IMR-90 (cell line): ENCODE results near the gene UBE2S. TPM values are rescaled to one million over a fixed set of nuclear protein-coding genes. Genes with fewer than 3 reads are reported as not detected.

Experiments
- ATAC-seq: fragments of 200-7000 bp; cut with Tn5 transposase; 2 replicates; pipeline ENCODE4 v1.9.1; 2020; ENCODE audit warnings: low read depth, mild to moderate bottlenecking, moderate library complexity
- BruUV-seq: library from RNA; stranded (reverse); fragments of 400-500 nt; replicated peaks from 2 replicates; lab custom pipeline; 2021; lab: Mats Ljungman, UMichigan
- CTCF ChIA-PET: fragments of 300-600 bp; formaldehyde crosslinking; extraction: SDS; loops from one replicate; lab custom pipeline; 2021; ENCODE audit warnings: antibody characterized with exemption; lab: Yijun Ruan, JAX
- POLR2A ChIA-PET: fragments of 300-600 bp; sonication (Branson Sonifier 250); formaldehyde crosslinking; loops from one replicate; lab custom pipeline; 2022; ENCODE audit warnings: antibody characterized with exemption; ENCODE audit not compliant: unreplicated experiment; lab: Charles Lee
- DNase-seq: peaks from one replicate; pipeline ENCODE4 v3.0.0; 2013
- H2AFZ ChIP-seq: replicated peaks from 2 replicates; pipeline ENCODE3; 2013; ENCODE audit warnings: low read length, mild to moderate bottlenecking; ENCODE audit not compliant: poor library complexity
- H2AK5ac ChIP-seq: 2 replicates; pipeline ENCODE4 v1.6.1; 2013; ENCODE audit warnings: low read depth, low read length, inconsistent platforms
- H2AK9ac ChIP-seq: replicated peaks from 2 replicates; pipeline ENCODE3; 2013; ENCODE audit warnings: mild to moderate bottlenecking, low read depth, low read length, moderate library complexity; ENCODE audit not compliant: poor library complexity
- H2BK120ac ChIP-seq: 2 replicates; pipeline ENCODE4 v1.6.1; 2013; ENCODE audit warnings: low read depth, low read length, inconsistent platforms
- H2BK15ac ChIP-seq: 3 replicates; pipeline ENCODE4 v1.6.1; 2013; ENCODE audit warnings: low read depth, low read length, inconsistent platforms
- H2BK20ac ChIP-seq: 2 replicates; pipeline ENCODE4 v1.6.1; 2013; ENCODE audit warnings: low read depth, mild to moderate bottlenecking, inconsistent platforms, low read length, moderate library complexity
- H2BK5ac ChIP-seq: 2 replicates; pipeline ENCODE4 v1.6.1; 2013; ENCODE audit warnings: mild to moderate bottlenecking, low read depth, low read length, inconsistent platforms; ENCODE audit not compliant: poor library complexity, severe bottlenecking
- H3K14ac ChIP-seq: replicated peaks from 2 replicates; pipeline ENCODE4 v1.6.1; 2013; ENCODE audit warnings: low read depth, low read length, inconsistent platforms
- H3K18ac ChIP-seq: 2 replicates; pipeline ENCODE4 v1.6.1; 2013; ENCODE audit warnings: low read depth, low read length, control low read depth
- H3K23ac ChIP-seq: 2 replicates; pipeline ENCODE4 v1.6.1; 2013; ENCODE audit warnings: low read depth, low read length, inconsistent platforms
- H3K27ac ChIP-seq: 2 replicates; pipeline ENCODE4 v1.5.1; 2013; ENCODE audit warnings: mild to moderate bottlenecking, control low read depth, low read length; ENCODE audit not compliant: insufficient read depth
- H3K27me3 ChIP-seq: 2 replicates; pipeline ENCODE4 v1.6.1; 2013; ENCODE audit warnings: low read length; ENCODE audit not compliant: control insufficient read depth, insufficient read depth
- H3K36me3 ChIP-seq: 2 replicates; pipeline ENCODE4 v1.6.1; 2013; ENCODE audit warnings: low read length, mixed read lengths; ENCODE audit not compliant: control insufficient read depth, insufficient read depth
- H3K4ac ChIP-seq: 2 replicates; pipeline ENCODE4 v1.6.1; 2013; ENCODE audit warnings: low read depth, low read length, inconsistent platforms
- H3K4me1 ChIP-seq: 2 replicates; pipeline ENCODE4 v1.6.1; 2013; ENCODE audit warnings: low read length, mixed read lengths; ENCODE audit not compliant: control insufficient read depth, insufficient read depth
- H3K4me2 ChIP-seq: 2 replicates; pipeline ENCODE4 v1.6.1; 2013; ENCODE audit warnings: low read depth, mild to moderate bottlenecking, control low read depth, low read length, moderate library complexity
- H3K4me3 ChIP-seq: 2 replicates; pipeline ENCODE4 v1.5.1; 2013; ENCODE audit warnings: low read depth, mild to moderate bottlenecking, control low read depth, low read length, moderate library complexity; ENCODE audit not compliant: insufficient read depth
- H3K56ac ChIP-seq: 2 replicates; pipeline ENCODE4 v1.6.1; 2013; ENCODE audit warnings: low read length, inconsistent platforms; ENCODE audit not compliant: insufficient read depth; ENCODE audit errors: extremely low read depth
- H3K79me1 ChIP-seq, 2 experiments: 2 replicates each; pipeline ENCODE4 v1.6.1; 2013; ENCODE audit warnings: low read length in 2 of 2, inconsistent platforms in 1 of 2, low read depth in 1 of 2
- H3K9ac ChIP-seq: 2 replicates; pipeline ENCODE4 v1.6.1; 2013; ENCODE audit warnings: low read depth, low read length, control low read depth
- H3K9me1 ChIP-seq: 2 replicates; pipeline ENCODE4 v1.6.1; 2013; ENCODE audit warnings: low read length, inconsistent platforms; ENCODE audit not compliant: insufficient read depth
- H3K9me3 ChIP-seq: 2 replicates; pipeline ENCODE4 v1.6.1; 2013; ENCODE audit warnings: low read length; ENCODE audit not compliant: control insufficient read depth, insufficient read depth
- H4K20me1 ChIP-seq: 2 replicates; pipeline ENCODE4 v1.6.1; 2013; ENCODE audit warnings: low read length, inconsistent platforms; ENCODE audit not compliant: insufficient read depth
- H4K5ac ChIP-seq: 2 replicates; pipeline ENCODE4 v1.6.1; 2013; ENCODE audit warnings: mild to moderate bottlenecking, low read depth, low read length, control low read depth
- H4K8ac ChIP-seq, 2 experiments: 2 replicates each; pipeline ENCODE4 v1.6.1; 2013; ENCODE audit warnings: low read depth in 2 of 2, low read length in 2 of 2, control low read depth in 1 of 2, inconsistent platforms in 1 of 2
- H4K91ac ChIP-seq: 2 replicates; pipeline ENCODE4 v1.6.1; 2013; ENCODE audit warnings: low read depth, low read length, inconsistent platforms; ENCODE audit not compliant: insufficient read depth
- MAFK ChIP-seq: IDR thresholded peaks from 2 replicates; pipeline ENCODE4 v1.6.1; 2012; ENCODE audit warnings: low read depth, low read length, improper control_type of control experiment
- MAZ ChIP-seq: IDR thresholded peaks from 2 replicates; pipeline ENCODE4 v1.6.1; 2012; ENCODE audit warnings: low read depth, mild to moderate bottlenecking, low read length, improper control_type of control experiment, moderate library complexity, borderline replicate concordance
- NFE2L2 ChIP-seq: fragments of 150-350 bp; IDR thresholded peaks from 2 replicates; pipeline ENCODE4 v1.6.1; 2016; ENCODE audit warnings: low read depth, mild to moderate bottlenecking, low read length
- POLR2A ChIP-seq: IDR thresholded peaks from 2 replicates; pipeline ENCODE4 v1.6.1; 2012; ENCODE audit warnings: mild to moderate bottlenecking, low read depth, low read length
- RFX5 ChIP-seq: IDR thresholded peaks from 2 replicates; pipeline ENCODE4 v1.8.0; 2012; ENCODE audit warnings: low read depth, mild to moderate bottlenecking, low read length, moderate library complexity
- SMC3 ChIP-seq: fragments of 150-350 bp; IDR thresholded peaks from 2 replicates; pipeline ENCODE4 v1.6.1; 2016; ENCODE audit warnings: low read depth, mild to moderate bottlenecking, antibody characterized with exemption, low read length, moderate library complexity
- WGBS, 2 experiments: methylation state at CpG; one replicate each; pipeline versions ENCODE4 v1.1.5 to v1.1.7; 2013; ENCODE audit warnings: missing lambda C conversion rate in 2 of 2; ENCODE audit not compliant: insufficient read length in 1 of 2; ENCODE audit errors: extremely low coverage in 2 of 2; 5-methylcytosine and 5-hydroxymethylcytosine counted together
- dilution Hi-C: fragments of 300-500 bp; cut with HindIII; formaldehyde crosslinking; loops from one replicate; pipeline ENCODE4 v1.14.3; 2018; ENCODE audit warnings: low sequenced_read_pairs; ENCODE audit not compliant: unreplicated experiment
- in situ Hi-C: fragments of 300-500 bp; cut with MboI; formaldehyde crosslinking; loops from 3 replicates; pipeline ENCODE4 v1.14.3; 2019; ENCODE audit warnings: low sequenced_read_pairs, inconsistent platforms, mixed read lengths
- intact Hi-C: fragments of 100-400 bp; cut with micrococcal nuclease; formaldehyde crosslinking; loops from 2 replicates; pipeline ENCODE4 v1.10.0; 2022
- polyA plus RNA-seq, 3 experiments: library from polyadenylated mRNA; depleted of rRNA; stranded (reverse); fragments of >200 nt; gene quantifications; 2 replicates each; pipeline ENCODE4 v1.2.3, GENCODE V29; 2012; ENCODE audit warnings: low replicate concordance in 1 of 3
- total RNA-seq: library from RNA; depleted of rRNA; stranded (reverse); fragments of >200 nt; gene quantifications from 2 replicates; pipeline ENCODE4 v1.2.3, GENCODE V29; 2012
- TF ChIP-seq, protein P1 (sequence below): fragments of 150-350 bp; IDR thresholded peaks from 2 replicates; pipeline ENCODE4 v1.6.1; 2017; ENCODE audit warnings: mild to moderate bottlenecking, antibody characterized with exemption, low read length, low read depth

The UBE2S gene
- total and polyA plus RNA-seq, 2 of the 4 experiments (the other 2 are of a cell fraction) = 69.5 to 104 TPM

DNA sequence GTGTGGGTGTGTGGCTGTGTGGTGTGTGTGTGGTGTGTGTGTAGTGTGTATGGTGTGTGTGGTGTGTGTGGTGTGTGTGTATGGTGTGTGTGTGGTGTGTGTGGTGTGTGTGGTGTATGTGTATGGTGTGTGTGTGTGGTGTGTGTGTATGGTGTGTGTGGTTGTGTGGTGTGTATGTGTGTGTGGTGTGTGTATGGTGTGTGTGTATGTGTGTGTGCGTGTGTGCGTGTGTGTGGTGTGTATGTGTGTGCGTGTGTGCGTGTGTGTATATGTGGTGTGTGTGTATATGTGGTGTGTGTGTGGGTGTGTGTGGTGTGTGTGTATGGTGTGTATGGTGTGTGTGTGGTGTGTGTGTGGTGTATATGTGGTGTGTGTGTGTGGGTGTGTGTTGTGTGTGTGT lies 27.4 kb upstream of the UBE2S start:
- in situ Hi-C loops = no loop called here
- no peak overlapping the region for H3K23ac ChIP-seq
- H3K79me1 ChIP-seq = no peaks in the 10 kb centered on the region
- POLR2A ChIA-PET = no interaction called here
- peaks cover 26% of the 10 kb centered on the region for H3K27me3 ChIP-seq
- H2AFZ ChIP-seq = no peak overlapping the region
- H2BK20ac ChIP-seq = no peak overlapping the region
- intact Hi-C loops = loop anchor here (5.0 kb wide), 1 partner anchor 218 kb away; no protein-coding TSS in a partner anchor
- H3K14ac ChIP-seq = no peak overlapping the region
- no TSS peak for BruUV-seq
- TF ChIP-seq SMC3 (no peak), NFE2L2 (no peak), MAFK (no peak), POLR2A (no peak), MAZ (no peak), RFX5 (no peak)
- TF ChIP-seq, protein P1, sequence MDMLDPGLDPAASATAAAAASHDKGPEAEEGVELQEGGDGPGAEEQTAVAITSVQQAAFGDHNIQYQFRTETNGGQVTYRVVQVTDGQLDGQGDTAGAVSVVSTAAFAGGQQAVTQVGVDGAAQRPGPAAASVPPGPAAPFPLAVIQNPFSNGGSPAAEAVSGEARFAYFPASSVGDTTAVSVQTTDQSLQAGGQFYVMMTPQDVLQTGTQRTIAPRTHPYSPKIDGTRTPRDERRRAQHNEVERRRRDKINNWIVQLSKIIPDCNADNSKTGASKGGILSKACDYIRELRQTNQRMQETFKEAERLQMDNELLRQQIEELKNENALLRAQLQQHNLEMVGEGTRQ = no peak
- no peaks in the 10 kb centered on the region for H3K36me3 ChIP-seq
- CTCF ChIA-PET = no interaction called here
- H3K18ac ChIP-seq = no peak overlapping the region
- no peak overlapping the region for H2AK9ac ChIP-seq
- H2AK5ac ChIP-seq = 0 out of 2 replicates have a peak overlapping the region, but pooled peaks have one; percentile 16
- 84% methylated on average over 4 of the region's 4 CpGs; no CpG with 5 or more reads in 1 of the 2 experiments for WGBS, 2 experiments
- DNase-seq (no peak), ATAC-seq (no peak)
- no peak overlapping the region for H4K8ac ChIP-seq
- no peak overlapping the region for H3K4ac ChIP-seq
- no peak overlapping the region for H3K27ac ChIP-seq
- peak overlapping the region; percentile 95 for H2BK5ac ChIP-seq
- H3K9me1 ChIP-seq = peaks cover 11% of the 10 kb centered on the region
- H3K9me3 ChIP-seq = peaks cover 3% of the 10 kb centered on the region
- no peak overlapping the region for H3K4me3 ChIP-seq
- no peak overlapping the region for H2BK120ac ChIP-seq
- H3K56ac ChIP-seq = no peak overlapping the region
- H4K5ac ChIP-seq = no peak overlapping the region
- H4K20me1 ChIP-seq = no peaks in the 10 kb centered on the region; the same call in 1 of the 2 replicates
- H3K9ac ChIP-seq = no peak overlapping the region
- no peak overlapping the region for H4K91ac ChIP-seq
- no peak overlapping the region for H3K4me2 ChIP-seq
- H2BK15ac ChIP-seq = no peak overlapping the region
- H3K4me1 ChIP-seq = no peaks in the 10 kb centered on the region
- dilution Hi-C loops = no loop called here
